ENCODE data around the gene HSPA12A. TPM values are rescaled to one million over a fixed set of nuclear protein-coding genes. Genes with fewer than 3 reads are reported as not detected.

Gene HSPA12A
- total RNA-seq, 5 donors from 2014 or later (not counting 1 experiment from before 2014, with no cell fraction given) = 0.26 to 0.89 (median 0.53) TPM

- CTCF ChIA-PET = interaction anchor here in 1 of 2 donors (1.1 kb wide), 1 partner anchor 16 kb away, joined by 4 read pairs; no protein-coding TSS in a partner anchor
Observed at GRCh38 chr10:116779076-116779687, 36.8 kb upstream of the HSPA12A start.

GRCh38 chr10:116777006-116777405 is 34.6 kb upstream of the HSPA12A start:
- ATAC-seq (replicated peaks in 1 of 4) (no peak), DNase-seq (no peak)
- no peaks in the 10 kb centered on the region for H3K9me3 Mint-ChIP-seq
- CTCF ChIA-PET = interaction anchor here (1.0 to 1.3 kb wide), 3 partner anchors 20 to 95 kb away, joined by 4 read pairs; no protein-coding TSS in a partner anchor
- H3K4me3 Mint-ChIP-seq = no peak overlapping the region
- Histone ChIP-seq H3K4me1 (ENCODE audit: control insufficient read depth in 1 of 2, extremely low read depth in 1 of 2, insufficient read depth in 2 of 2, low read length in 2 of 2) (no peaks in the 10 kb centered on the region), H3K4me3 (ENCODE audit: control insufficient read depth in 1 of 2, extremely low read depth in 1 of 2, low read length in 1 of 2) (no peak overlapping the region), H3K27me3 (replicated peaks in 1 of 2; ENCODE audit: control insufficient read depth in 2 of 2, extremely low read depth in 1 of 2, insufficient read depth in 2 of 2, low read length in 1 of 2) (peaks cover 3 to 33% of the 10 kb centered on the region in 2 experiments), H3K27ac (ENCODE audit: low read length) (no peak overlapping the region), H3K9me3 (no peaks in the 10 kb centered on the region), H3K36me3 (ENCODE audit: control insufficient read depth in 2 of 2, extremely low read depth in 1 of 2, insufficient read depth in 1 of 2, low read length in 1 of 2) (no peaks in the 10 kb centered on the region)
- no peaks in the 10 kb centered on the region for H3K4me1 Mint-ChIP-seq
- no peak overlapping the region for H3K27ac Mint-ChIP-seq
- WGBS (ENCODE audit: insufficient coverage) = 91% methylated on average over 8 of the region's 8 CpGs
- H3K36me3 Mint-ChIP-seq = no peaks in the 10 kb centered on the region
- peaks cover 8 to 23% of the 10 kb centered on the region in 2 donors for H3K27me3 Mint-ChIP-seq
- POLR2A ChIA-PET = no interaction called here

More at GRCh38 chr10:116779076-116779687, 36.8 kb upstream of the HSPA12A start:
- Histone ChIP-seq H3K4me1 (ENCODE audit: control insufficient read depth in 1 of 2, extremely low read depth in 1 of 2, insufficient read depth in 2 of 2, low read length in 2 of 2) (no peaks in the 10 kb centered on the region), H3K9me3 (no peaks in the 10 kb centered on the region), H3K4me3 (ENCODE audit: control insufficient read depth in 1 of 2, extremely low read depth in 1 of 2, low read length in 1 of 2) (no peak overlapping the region), H3K27ac (ENCODE audit: low read length) (no peak overlapping the region), H3K27me3 (replicated peaks in 1 of 2; ENCODE audit: control insufficient read depth in 2 of 2, extremely low read depth in 1 of 2, insufficient read depth in 2 of 2, low read length in 1 of 2) (peaks cover 5 to 26% of the 10 kb centered on the region in 2 experiments), H3K36me3 (ENCODE audit: control insufficient read depth in 2 of 2, extremely low read depth in 1 of 2, insufficient read depth in 1 of 2, low read length in 1 of 2) (no peaks in the 10 kb centered on the region)
- DNase-seq = no peak
- Mint-ChIP-seq H3K4me1 (no peaks in the 10 kb centered on the region), H3K9me3 (no peaks in the 10 kb centered on the region), H3K27ac (no peak overlapping the region), H3K4me3 (no peak overlapping the region), H3K27me3 (peaks cover 8 to 23% of the 10 kb centered on the region in 2 donors), H3K36me3 (no peaks in the 10 kb centered on the region)
- no peak for ATAC-seq (replicated peaks in 1 of 4)
- 88% methylated on average over 11 of the region's 16 CpGs for WGBS (ENCODE audit: insufficient coverage)
- POLR2A ChIA-PET = no interaction called here

GRCh38 chr10:116775488-116776400 is 33.4 kb upstream of the HSPA12A start:
- H3K27ac Mint-ChIP-seq = no peak overlapping the region
- POLR2A ChIA-PET = no interaction called here
- no peaks in the 10 kb centered on the region for H3K9me3 Mint-ChIP-seq
- no peaks in the 10 kb centered on the region for H3K9me3 ChIP-seq
- WGBS (ENCODE audit: insufficient coverage) = 70% methylated on average over 11 of the region's 15 CpGs
- H3K27me3 ChIP-seq (replicated peaks in 1 of 2; ENCODE audit: control insufficient read depth in 2 of 2, extremely low read depth in 1 of 2, insufficient read depth in 2 of 2, low read length in 1 of 2) = peaks cover 2 to 43% of the 10 kb centered on the region in 2 experiments
- no peak overlapping the region for H3K27ac ChIP-seq (ENCODE audit: low read length)
- no peak for ATAC-seq (replicated peaks in 1 of 4)
- peaks cover 4 to 21% of the 10 kb centered on the region in 2 donors for H3K27me3 Mint-ChIP-seq
- DNase-seq = no peak
- no peak overlapping the region for H3K4me3 ChIP-seq (ENCODE audit: control insufficient read depth in 1 of 2, extremely low read depth in 1 of 2, low read length in 1 of 2)
- no peak overlapping the region for H3K4me3 Mint-ChIP-seq
- CTCF ChIA-PET = interaction anchor here in 1 of 2 donors (0.8 kb wide), 1 partner anchor 1754 kb away, joined by 3 read pairs; no protein-coding TSS in a partner anchor
- H3K36me3 ChIP-seq (ENCODE audit: control insufficient read depth in 2 of 2, extremely low read depth in 1 of 2, insufficient read depth in 1 of 2, low read length in 1 of 2) = no peaks in the 10 kb centered on the region
- no peaks in the 10 kb centered on the region for H3K4me1 ChIP-seq (ENCODE audit: control insufficient read depth in 1 of 2, extremely low read depth in 1 of 2, insufficient read depth in 2 of 2, low read length in 2 of 2)
- no peaks in the 10 kb centered on the region for H3K4me1 Mint-ChIP-seq
- H3K36me3 Mint-ChIP-seq = no peaks in the 10 kb centered on the region

- Histone ChIP-seq H3K27me3 (replicated peaks in 1 of 2; ENCODE audit: control insufficient read depth in 2 of 2, extremely low read depth in 1 of 2, insufficient read depth in 2 of 2, low read length in 1 of 2) (peaks cover 2 to 49% of the 10 kb centered on the region in 2 experiments), H3K4me1 (ENCODE audit: control insufficient read depth in 1 of 2, extremely low read depth in 1 of 2, insufficient read depth in 2 of 2, low read length in 2 of 2) (no peaks in the 10 kb centered on the region), H3K36me3 (ENCODE audit: control insufficient read depth in 2 of 2, extremely low read depth in 1 of 2, insufficient read depth in 1 of 2, low read length in 1 of 2) (no peaks in the 10 kb centered on the region), H3K4me3 (ENCODE audit: control insufficient read depth in 1 of 2, extremely low read depth in 1 of 2, low read length in 1 of 2) (no peak overlapping the region), H3K27ac (ENCODE audit: low read length) (no peak overlapping the region), H3K9me3 (no peaks in the 10 kb centered on the region)
- 52% methylated on average over 6 of the region's 6 CpGs for WGBS (ENCODE audit: insufficient coverage)
- no peaks in the 10 kb centered on the region for H3K36me3 Mint-ChIP-seq
- DNase-seq (no peak), ATAC-seq (replicated peaks in 1 of 4) (no peak)
- CTCF ChIA-PET = no interaction called here
- H3K4me3 Mint-ChIP-seq = no peak overlapping the region
- peaks cover 0 to 8% (median 4%) of the 10 kb centered on the region in 3 donors for H3K4me1 Mint-ChIP-seq
- H3K27ac Mint-ChIP-seq = no peak overlapping the region
- H3K27me3 Mint-ChIP-seq = peaks cover 7 to 29% of the 10 kb centered on the region in 2 donors
- POLR2A ChIA-PET = no interaction called here
- H3K9me3 Mint-ChIP-seq = no peaks in the 10 kb centered on the region
Observed at GRCh38 chr10:116774728-116775151, 32.4 kb upstream of the HSPA12A start.

GRCh38 chr10:116772909-116773705 is 30.7 kb upstream of the HSPA12A start:
- ATAC-seq (replicated peaks in 1 of 4) (no peak), DNase-seq (no peak)
- WGBS (ENCODE audit: insufficient coverage) = 84% methylated on average over 7 of the region's 7 CpGs
- Mint-ChIP-seq H3K36me3 (no peaks in the 10 kb centered on the region), H3K9me3 (no peaks in the 10 kb centered on the region), H3K27me3 (peaks cover 13 to 37% of the 10 kb centered on the region in 2 donors), H3K27ac (no peak overlapping the region), H3K4me1 (peaks cover 0 to 12% (median 4%) of the 10 kb centered on the region in 3 donors), H3K4me3 (no peak overlapping the region)
- peaks cover 2 to 53% of the 10 kb centered on the region in 2 experiments for H3K27me3 ChIP-seq (replicated peaks in 1 of 2; ENCODE audit: control insufficient read depth in 2 of 2, extremely low read depth in 1 of 2, insufficient read depth in 2 of 2, low read length in 1 of 2)
- H3K27ac ChIP-seq (ENCODE audit: low read length) = no peak overlapping the region
- H3K4me1 ChIP-seq (ENCODE audit: control insufficient read depth in 1 of 2, extremely low read depth in 1 of 2, insufficient read depth in 2 of 2, low read length in 2 of 2) = no peaks in the 10 kb centered on the region
- no peak overlapping the region for H3K4me3 ChIP-seq (ENCODE audit: control insufficient read depth in 1 of 2, extremely low read depth in 1 of 2, low read length in 1 of 2)
- ChIA-PET POLR2A (no interaction called here), CTCF (no interaction called here)
- no peaks in the 10 kb centered on the region for H3K9me3 ChIP-seq
- no peaks in the 10 kb centered on the region for H3K36me3 ChIP-seq (ENCODE audit: control insufficient read depth in 2 of 2, extremely low read depth in 1 of 2, insufficient read depth in 1 of 2, low read length in 1 of 2)
